HL-60 (cell line): Measurements from ENCODE around the gene TCF23.

Experiments
- DNase-seq, 2 experiments: peaks; one replicate each; pipeline ENCODE4 v3.0.0-alpha.2; 2010 to 2020; ENCODE audit warnings: low read depth in 1 of 2, low spot score in 1 of 2
- H3K27ac ChIP-seq: fragments of 250-450 bp; sonication (Bioruptor Pico); replicated peaks from 2 replicates; pipeline ENCODE4 v1.5.1; 2020; ENCODE audit warnings: mild to moderate bottlenecking, moderate library complexity
- H3K27me3 ChIP-seq: fragments of 250-450 bp; sonication (Bioruptor Pico); 2 replicates; pipeline ENCODE4 v1.5.1; 2021; ENCODE audit warnings: mild to moderate bottlenecking, moderate library complexity; ENCODE audit not compliant: insufficient read depth, poor library complexity, severe bottlenecking
- H3K4me3 ChIP-seq: replicated peaks from 2 replicates; pipeline ENCODE4 v1.5.1; 2011; ENCODE audit warnings: mild to moderate bottlenecking, control low read depth, low read length; ENCODE audit not compliant: insufficient read depth
- CTCF ChIP-seq: IDR thresholded peaks from one replicate; pipeline ENCODE4 v1.5.1; 2011; ENCODE audit warnings: low read length, control low read depth, inconsistent platforms; ENCODE audit not compliant: insufficient read depth
- GABPA ChIP-seq: IDR thresholded peaks from 2 replicates; pipeline ENCODE4 v1.6.1; 2012; ENCODE audit warnings: low read depth
- POLR2AphosphoS5 ChIP-seq: IDR thresholded peaks from 2 replicates; pipeline ENCODE4 v1.6.1; 2012; ENCODE audit warnings: low read depth
- REST ChIP-seq: IDR thresholded peaks from 2 replicates; pipeline ENCODE4 v1.6.1; 2012; ENCODE audit warnings: low read depth; ENCODE audit not compliant: insufficient replicate concordance
- SPI1 ChIP-seq: IDR thresholded peaks from 2 replicates; pipeline ENCODE4 v1.6.1; 2012; ENCODE audit warnings: low read depth, mild to moderate bottlenecking, borderline replicate concordance

The TCF23 gene

GRCh38 chr2:27137322-27137935 is 11.4 kb upstream of the TCF23 start:
- Histone ChIP-seq H3K4me3 (no peak overlapping the region), H3K27ac (no peak overlapping the region), H3K27me3 (no peaks in the 10 kb centered on the region)
- TF ChIP-seq CTCF (no peak), POLR2AphosphoS5 (no peak), GABPA (no peak), SPI1 (no peak), REST (no peak)
- DNase-seq: no peak

GRCh38 chr2:27138111-27138510 is 10.7 kb upstream of the TCF23 start:
- no peaks in the 10 kb centered on the region for H3K27me3 ChIP-seq
- no peak overlapping the region for H3K4me3 ChIP-seq
- no peak for TF ChIP-seq GABPA
- TF ChIP-seq CTCF: no peak
- TF ChIP-seq REST: no peak
- TF ChIP-seq SPI1: no peak
- TF ChIP-seq POLR2AphosphoS5: no peak
- H3K27ac ChIP-seq: no peak overlapping the region
- no peak for DNase-seq

GRCh38 chr2:27139310-27139709 is 9.5 kb upstream of the TCF23 start, which contains the start of gene PRR30:
PRR30 (minus strand) TSS chr2:27139410; CDS start chr2:27138329, 1,081 bp downstream.
- TF ChIP-seq SPI1 (no peak), POLR2AphosphoS5 (no peak)
- H3K27ac ChIP-seq: no peak within 1 kb of the TSS
- no peak for DNase-seq
- peaks cover 2% of the 10 kb centered on the region for H3K27me3 ChIP-seq
- H3K4me3 ChIP-seq: no peak within 1 kb of the TSS

GRCh38 chr2:27143285-27143684 is 5.5 kb upstream of the TCF23 start:
- no peak for DNase-seq
- H3K27ac ChIP-seq: no peak overlapping the region

More at GRCh38 chr2:27143285-27143684, 5.5 kb upstream of the TCF23 start:
- no peak overlapping the region for H3K4me3 ChIP-seq
- TF ChIP-seq REST: no peak
- no peak for TF ChIP-seq SPI1
- TF ChIP-seq GABPA: no peak
- no peak for TF ChIP-seq CTCF
- no peak for TF ChIP-seq POLR2AphosphoS5
- H3K27me3 ChIP-seq: peaks cover 2% of the 10 kb centered on the region
